AG04449 (cell line): ENCODE results near the gene IREB2.

Source experiments
- CTCF ChIA-PET: fragments of 350-600 bp; formaldehyde crosslinking; extraction: SDS; loops from one replicate; lab custom pipeline; 2021; ENCODE audit warnings: antibody characterized with exemption; lab: Yijun Ruan, JAX
- POLR2A ChIA-PET: fragments of 400-600, 350-600 bp; formaldehyde crosslinking; extraction: SDS; loops from one replicate; lab custom pipeline; 2020; ENCODE audit warnings: antibody characterized with exemption, inconsistent platforms; lab: Yijun Ruan, JAX
- DNase-seq: peaks from one replicate; pipeline ENCODE4 v3.0.0-alpha.2; 2010; ENCODE audit warnings: low read depth, low spot score
- H3K4me3 ChIP-seq: 2 replicates; pipeline ENCODE4 v1.5.1; 2011; ENCODE audit warnings: low read depth, mild to moderate bottlenecking, control low read depth, low read length
- TF ChIP-seq, protein P1 (sequence below): IDR thresholded peaks from one replicate; pipeline ENCODE4 v1.5.1; 2011; ENCODE audit warnings: mild to moderate bottlenecking, moderate library complexity, low read length, control low read depth, inconsistent platforms; ENCODE audit not compliant: insufficient read depth; ENCODE audit errors: missing control alignments

IREB2 gene

DNA sequence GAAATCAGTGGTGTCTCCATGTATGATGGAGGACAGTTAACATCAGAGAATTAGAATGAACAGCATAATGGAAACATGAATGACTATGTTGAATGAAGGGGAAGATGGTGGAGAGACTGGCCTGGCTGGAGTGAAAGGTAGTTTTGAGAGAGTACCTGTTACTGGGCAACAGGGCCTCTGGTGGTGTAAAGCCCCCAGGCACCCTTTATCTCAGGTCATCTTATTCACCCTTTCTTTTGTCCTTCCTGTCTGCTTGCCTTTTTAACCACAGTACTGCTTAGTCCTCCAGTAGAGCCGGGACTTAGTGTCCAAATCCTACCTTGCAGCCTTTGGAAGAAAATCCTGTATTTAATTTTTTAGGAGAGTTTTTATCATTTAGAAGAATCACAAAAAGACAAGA is 6.2 kb downstream of the IREB2 start:
- TF ChIP-seq, protein P1, sequence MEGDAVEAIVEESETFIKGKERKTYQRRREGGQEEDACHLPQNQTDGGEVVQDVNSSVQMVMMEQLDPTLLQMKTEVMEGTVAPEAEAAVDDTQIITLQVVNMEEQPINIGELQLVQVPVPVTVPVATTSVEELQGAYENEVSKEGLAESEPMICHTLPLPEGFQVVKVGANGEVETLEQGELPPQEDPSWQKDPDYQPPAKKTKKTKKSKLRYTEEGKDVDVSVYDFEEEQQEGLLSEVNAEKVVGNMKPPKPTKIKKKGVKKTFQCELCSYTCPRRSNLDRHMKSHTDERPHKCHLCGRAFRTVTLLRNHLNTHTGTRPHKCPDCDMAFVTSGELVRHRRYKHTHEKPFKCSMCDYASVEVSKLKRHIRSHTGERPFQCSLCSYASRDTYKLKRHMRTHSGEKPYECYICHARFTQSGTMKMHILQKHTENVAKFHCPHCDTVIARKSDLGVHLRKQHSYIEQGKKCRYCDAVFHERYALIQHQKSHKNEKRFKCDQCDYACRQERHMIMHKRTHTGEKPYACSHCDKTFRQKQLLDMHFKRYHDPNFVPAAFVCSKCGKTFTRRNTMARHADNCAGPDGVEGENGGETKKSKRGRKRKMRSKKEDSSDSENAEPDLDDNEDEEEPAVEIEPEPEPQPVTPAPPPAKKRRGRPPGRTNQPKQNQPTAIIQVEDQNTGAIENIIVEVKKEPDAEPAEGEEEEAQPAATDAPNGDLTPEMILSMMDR = no peak
- no peak overlapping the region for H3K4me3 ChIP-seq
- DNase-seq = no peak
- CTCF ChIA-PET = no interaction called here
- POLR2A ChIA-PET = no interaction called here

DNA sequence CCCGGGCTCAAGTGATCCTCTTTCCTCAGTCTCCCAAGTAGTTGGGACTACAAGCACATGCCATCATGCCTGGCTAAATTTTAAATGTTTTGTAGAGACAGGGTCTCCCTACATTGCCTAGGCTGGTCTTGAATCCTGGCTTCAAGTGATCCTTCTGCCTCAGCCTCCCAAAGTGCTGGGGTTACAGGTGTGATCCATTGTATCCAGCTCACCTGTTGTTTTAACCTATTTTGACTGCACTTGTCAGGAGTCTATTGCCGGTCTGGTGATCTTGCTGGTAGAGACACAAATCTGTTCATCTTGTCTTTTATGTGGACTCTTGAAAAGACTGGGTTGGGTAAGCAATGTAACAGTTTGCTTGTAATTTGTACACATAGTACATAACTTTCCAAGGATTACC is 7.9 kb downstream of the IREB2 start:
- TF ChIP-seq, protein P1 = no peak
- no peak overlapping the region for H3K4me3 ChIP-seq
- CTCF ChIA-PET = interaction anchor here (1.5 kb wide), 1 partner anchor 138 kb away, joined by 3 read pairs; no protein-coding TSS in a partner anchor
- POLR2A ChIA-PET = no interaction called here
- no peak for DNase-seq

DNA sequence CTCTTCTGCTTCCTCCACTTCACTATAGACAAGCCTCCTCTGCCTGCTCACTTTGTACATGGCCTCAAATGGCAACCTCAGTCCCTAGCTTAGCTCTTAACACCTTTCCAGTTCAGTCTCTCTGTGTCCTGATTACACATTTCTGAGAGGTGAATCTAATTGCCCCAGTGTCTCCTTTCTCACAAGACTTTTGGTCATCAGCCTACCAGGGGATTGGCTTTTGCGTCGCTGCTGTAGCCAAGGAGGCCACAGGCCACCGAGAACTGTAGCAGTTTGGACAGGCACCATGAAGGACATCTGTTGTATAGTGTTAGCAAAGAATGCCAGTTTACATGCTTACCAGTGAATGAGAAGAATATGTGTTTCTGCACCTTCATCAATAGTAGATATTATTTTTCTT is 8.5 kb downstream of the IREB2 start:
- DNase-seq = no peak
- CTCF ChIA-PET = interaction anchor here (1.5 kb wide), 1 partner anchor 138 kb away, joined by 3 read pairs; no protein-coding TSS in a partner anchor
- TF ChIP-seq, protein P1 = no peak
- H3K4me3 ChIP-seq = no peak overlapping the region
- POLR2A ChIA-PET = interaction anchor here (0.6 kb wide), 1 partner anchor 124 kb away, joined by 3 read pairs; no protein-coding TSS in a partner anchor

DNA sequence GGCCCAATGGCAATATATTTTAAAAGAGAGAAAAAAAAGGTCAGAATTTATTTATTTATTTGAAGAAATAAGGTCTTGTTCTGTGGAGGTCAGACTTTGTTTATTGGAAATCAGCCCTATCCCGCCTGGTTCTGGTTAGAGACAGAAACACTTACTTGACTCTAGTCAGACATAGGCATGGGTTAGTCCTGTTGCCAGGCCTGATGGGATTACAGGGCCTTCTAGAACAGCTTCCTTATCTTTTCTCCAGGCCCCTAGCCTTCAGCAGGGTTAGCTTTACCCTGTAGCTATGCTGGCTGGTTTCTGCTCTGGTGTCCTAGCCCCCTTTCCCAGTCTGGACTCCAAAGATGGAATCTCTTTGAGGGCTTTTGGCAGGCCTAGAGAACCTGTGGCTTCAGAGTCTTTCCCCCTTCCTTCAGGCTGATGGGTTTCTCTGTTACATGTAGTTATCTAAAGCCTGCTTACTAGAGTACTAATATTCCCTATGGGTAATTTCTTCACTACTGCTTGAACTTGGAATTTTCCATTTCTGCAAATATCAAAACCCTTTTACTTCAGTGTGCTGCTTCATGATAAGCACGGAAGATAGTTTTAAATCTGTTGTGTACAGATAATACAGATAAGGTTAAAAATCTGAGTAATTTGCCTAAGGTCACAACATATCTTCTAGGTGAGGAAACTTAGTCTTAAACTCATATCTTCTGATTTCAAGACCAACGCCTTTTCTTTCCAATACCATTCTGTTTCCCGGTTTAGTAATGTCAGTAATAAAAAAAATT is 10.6 kb downstream of the IREB2 start:
- no peak overlapping the region for H3K4me3 ChIP-seq
- DNase-seq = no peak
- TF ChIP-seq, protein P1 = no peak
- ChIA-PET POLR2A (no interaction called here), CTCF (interaction anchor here (3.3 kb wide), 1 partner anchor 140 kb away, joined by 13 read pairs; no protein-coding TSS in a partner anchor)

DNA sequence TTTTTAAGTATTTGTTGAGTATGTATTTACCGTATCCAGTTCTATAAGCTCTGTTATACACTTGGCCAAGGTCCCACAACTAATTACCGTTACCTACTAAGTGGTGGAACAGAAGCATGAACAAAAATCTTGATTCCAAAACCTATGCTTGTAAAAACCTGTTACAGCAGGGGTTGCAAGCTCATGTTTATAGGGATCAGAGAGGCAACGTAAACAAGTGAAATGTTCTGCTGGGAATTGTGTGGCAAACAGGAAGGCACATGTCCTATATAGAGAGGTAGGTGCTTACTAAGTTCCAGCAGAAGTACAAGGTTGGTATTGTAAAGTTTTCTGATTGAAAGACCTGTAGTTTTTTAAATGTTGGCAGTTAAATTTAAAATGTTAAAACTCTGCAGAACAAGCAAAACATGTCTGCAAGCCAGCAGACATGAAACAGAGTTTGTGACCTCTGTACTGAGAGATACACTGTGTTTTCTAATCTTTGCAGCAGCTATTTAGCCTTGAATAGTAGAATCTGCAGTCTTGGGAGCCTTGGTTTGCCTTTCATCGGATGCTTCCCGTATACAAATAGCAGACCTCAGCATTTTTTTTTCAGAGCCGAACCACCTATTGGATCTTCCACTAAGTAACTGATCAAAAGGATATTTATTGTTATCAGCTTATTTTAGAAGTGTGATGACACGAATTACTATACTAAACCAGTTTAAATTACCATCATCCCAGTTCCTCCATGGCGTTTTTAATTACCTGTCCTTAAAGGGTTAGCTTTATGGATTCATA is 11.4 kb downstream of the IREB2 start:
- TF ChIP-seq, protein P1 = no peak
- POLR2A ChIA-PET = no interaction called here
- no peak for DNase-seq
- H3K4me3 ChIP-seq = no peak overlapping the region
- CTCF ChIA-PET = interaction anchor here (1.3 to 3.3 kb wide), 3 partner anchors 10 to 141 kb away, joined by 5 to 13 read pairs (median 8); no protein-coding TSS in a partner anchor
